ENCODE measurements around the gene DCTN2.

The DCTN2 gene

DNA sequence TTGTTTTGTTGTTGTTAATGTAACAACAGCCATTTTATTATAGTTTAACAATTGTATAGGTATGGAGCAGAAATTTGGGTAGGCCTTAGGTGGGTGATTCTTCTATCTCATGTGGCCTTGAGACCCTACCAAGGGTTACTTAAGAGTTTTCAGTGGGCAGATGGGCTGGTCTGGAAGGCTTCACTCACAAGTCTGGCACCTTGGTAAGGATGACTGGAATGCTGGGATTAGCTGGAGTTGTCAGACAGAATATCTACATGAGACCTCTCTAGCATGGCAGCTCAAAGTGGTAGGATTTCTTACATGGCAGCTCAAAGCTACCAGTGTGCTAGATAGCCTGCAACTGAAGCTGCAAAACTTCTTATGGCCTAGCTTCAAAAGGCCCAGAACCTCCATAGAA is 61.3 kb downstream of the DCTN2 start:
- DNase-seq, result no peak

DNA sequence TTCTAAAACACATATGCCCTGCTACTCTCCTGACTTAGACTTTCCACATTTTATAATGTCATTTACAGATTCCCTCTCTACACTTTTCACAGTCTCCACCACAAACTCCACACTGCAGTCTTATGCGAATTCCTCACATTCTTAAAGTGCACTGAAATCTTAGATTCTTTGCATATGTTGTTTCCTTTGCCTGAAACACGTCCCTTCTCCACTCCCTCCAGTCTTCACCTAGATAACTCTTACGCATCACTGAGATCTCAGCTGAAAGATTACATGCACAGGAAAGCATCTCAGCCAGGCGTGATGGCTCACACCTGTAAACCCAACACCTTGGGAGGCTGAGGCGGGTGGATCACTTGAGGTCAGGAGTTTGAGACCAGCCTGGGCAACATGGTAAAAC is 63.5 kb downstream of the DCTN2 start:
- DNase-seq, result no peak

DNA sequence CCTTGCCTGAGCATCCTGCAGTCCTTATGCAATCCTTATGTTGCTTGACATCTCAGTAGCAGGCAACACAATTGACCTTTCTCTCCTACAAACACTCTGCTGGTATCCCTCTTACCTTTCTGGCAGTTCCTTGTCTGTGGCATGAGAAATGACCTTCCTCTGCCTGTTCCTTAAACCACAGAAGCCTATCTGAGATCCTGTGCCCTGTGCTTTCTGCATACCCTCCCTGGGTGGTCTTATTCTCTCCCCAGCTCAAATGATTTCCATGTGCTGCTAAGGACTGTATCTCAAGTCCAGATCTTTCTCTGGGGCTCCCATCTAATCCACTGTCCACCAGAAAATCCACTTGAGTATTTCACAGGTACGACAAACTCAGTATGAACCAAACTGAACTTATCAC is 65.3 kb downstream of the DCTN2 start:
- DNase-seq, result no peak
